Endothelial cell of umbilical vein (primary cell): ENCODE measurements around the gene AP2A2. TPM values are rescaled to one million over a fixed set of nuclear protein-coding genes. Genes with fewer than 3 reads are reported as not detected.

Experiments
- BruUV-seq: library from RNA; stranded (reverse); fragments of 400-500 nt; replicated peaks from 2 replicates; lab custom pipeline; 2021; lab: Mats Ljungman, UMichigan
- CTCF ChIA-PET: fragments of 300-600, 350-600 bp; sonication (Branson Sonifier 250); formaldehyde crosslinking; loops from one replicate; lab custom pipeline; 2021; ENCODE audit warnings: antibody characterized with exemption, inconsistent platforms; lab: Charles Lee
- POLR2A ChIA-PET: fragments of 300-600, 350-600 bp; sonication (Branson Sonifier 250); formaldehyde crosslinking; loops from one replicate; lab custom pipeline; 2021; ENCODE audit warnings: antibody characterized with exemption, inconsistent platforms; lab: Charles Lee
- DNase-seq: peaks from one replicate; pipeline ENCODE4 v3.0.0-alpha.2; 2011; ENCODE audit warnings: low read depth, low spot score
- FAIRE-seq: peaks from 2 replicates; lab custom pipeline; 2011; peaks lifted over from hg19 to GRCh38; lab: Jason Lieb, UNC
- H2AFZ ChIP-seq: 2 replicates; pipeline ENCODE4 v1.6.0; 2012; ENCODE audit warnings: low read depth, low read length, control low read depth, inconsistent platforms
- H3K27ac ChIP-seq: 2 replicates; pipeline ENCODE4 v1.5.1; 2011; ENCODE audit warnings: low read depth, mild to moderate bottlenecking, control low read depth, low read length, moderate library complexity; ENCODE audit not compliant: insufficient read depth
- H3K27me3 ChIP-seq, 2 experiments: 2 replicates each; pipeline versions ENCODE4 v1.6.0 to v1.6.1; 2011; ENCODE audit warnings: low read length in 2 of 2, mixed read lengths in 1 of 2; ENCODE audit not compliant: control insufficient read depth in 2 of 2, insufficient read depth in 2 of 2
- H3K36me3 ChIP-seq, 2 experiments: 2 replicates in 1 of 2; 3 replicates in 1 of 2; pipeline ENCODE4 v1.5.1; 2011; ENCODE audit warnings: low read length in 2 of 2, mild to moderate bottlenecking in 1 of 2, moderate library complexity in 1 of 2; ENCODE audit not compliant: control insufficient read depth in 2 of 2, insufficient read depth in 2 of 2; ENCODE audit errors: extremely low read depth in 1 of 2
- H3K4me1 ChIP-seq: 3 replicates; pipeline ENCODE4 v1.5.1; 2011; ENCODE audit warnings: mild to moderate bottlenecking, low read length; ENCODE audit not compliant: control insufficient read depth, insufficient read depth; ENCODE audit errors: extremely low read depth
- H3K4me2 ChIP-seq: 2 replicates; pipeline ENCODE4 v1.6.1; 2011; ENCODE audit warnings: low read length, control low read depth, mixed read lengths; ENCODE audit not compliant: insufficient read depth
- H3K4me3 ChIP-seq, 3 experiments: fragments of 200-600 bp in 1 of 3; sonication (generic), shearing (Covaris generic) in 1 of 3; replicated peaks in 1 of 3; 2 replicates each; pipeline ENCODE4 v1.5.1; 2011 to 2016; ENCODE audit warnings: control low read depth in 3 of 3, low read length in 3 of 3, mild to moderate bottlenecking in 2 of 3, inconsistent platforms in 1 of 3, low read depth in 1 of 3, moderate library complexity in 1 of 3; ENCODE audit not compliant: insufficient read depth in 1 of 3
- H3K79me2 ChIP-seq: 2 replicates; pipeline ENCODE4 v1.6.0; 2012; ENCODE audit warnings: low read length, inconsistent platforms; ENCODE audit not compliant: control insufficient read depth, insufficient read depth
- H3K9ac ChIP-seq: replicated peaks from 2 replicates; pipeline ENCODE3; 2011; ENCODE audit warnings: low read length, control low read depth; ENCODE audit not compliant: insufficient read depth; ENCODE audit errors: extremely low read depth
- H3K9me1 ChIP-seq: replicated peaks from 3 replicates; pipeline ENCODE4 v1.6.0; 2011; ENCODE audit warnings: mild to moderate bottlenecking, low read length; ENCODE audit not compliant: control insufficient read depth, insufficient read depth; ENCODE audit errors: extremely low read depth
- H3K9me3 ChIP-seq: replicated peaks from 2 replicates; pipeline ENCODE4 v1.5.1; 2012; ENCODE audit warnings: low read length, inconsistent platforms; ENCODE audit not compliant: control insufficient read depth, insufficient read depth
- H4K20me1 ChIP-seq: replicated peaks from 2 replicates; pipeline ENCODE3; 2011; ENCODE audit warnings: mild to moderate bottlenecking, low read length; ENCODE audit not compliant: control insufficient read depth, insufficient read depth; ENCODE audit errors: extremely low read depth
- EZH2 ChIP-seq: IDR thresholded peaks from 2 replicates; pipeline ENCODE4 v1.6.1; 2012; ENCODE audit warnings: borderline replicate concordance, low read depth, mild to moderate bottlenecking, moderate library complexity, low read length, inconsistent platforms; ENCODE audit not compliant: severe bottlenecking
- FOS ChIP-seq: IDR thresholded peaks from 2 replicates; pipeline ENCODE4 v1.6.1; 2011; ENCODE audit warnings: mild to moderate bottlenecking, low read length, moderate library complexity, borderline replicate concordance; ENCODE audit not compliant: insufficient read depth
- GATA2 ChIP-seq: IDR thresholded peaks from 2 replicates; pipeline ENCODE4 v1.7.0; 2011; ENCODE audit warnings: low read depth, mild to moderate bottlenecking, moderate library complexity, mixed read lengths, low read length; ENCODE audit not compliant: insufficient read length, insufficient read depth
- JUN ChIP-seq: IDR thresholded peaks from 2 replicates; pipeline ENCODE4 v1.6.1; 2011; ENCODE audit warnings: borderline replicate concordance, low read depth; ENCODE audit not compliant: insufficient read length, insufficient read depth
- MYC ChIP-seq: IDR thresholded peaks from one replicate; pipeline ENCODE4 v1.6.1; 2011; ENCODE audit warnings: mild to moderate bottlenecking, low read depth, low read length
- POLR2A ChIP-seq: IDR thresholded peaks from 2 replicates; pipeline ENCODE4 v1.6.1; 2012; ENCODE audit warnings: low read depth, mild to moderate bottlenecking, control low read depth, low read length
- POLR2AphosphoS5 ChIP-seq: IDR thresholded peaks from 2 replicates; pipeline ENCODE4 v1.6.1; 2012; ENCODE audit warnings: low read depth, mild to moderate bottlenecking, control low read depth, low read length, moderate library complexity; ENCODE audit not compliant: insufficient read depth
- dilution Hi-C: fragments of 300-500 bp; cut with MboI; formaldehyde crosslinking; loops from one replicate; pipeline ENCODE4 v1.15.0; 2019; ENCODE audit warnings: low sequenced_read_pairs; ENCODE audit not compliant: extremely low pct_ligation_motif_present
- intact Hi-C: fragments of 100-400 bp; cut with micrococcal nuclease; formaldehyde crosslinking; loops from one replicate; pipeline ENCODE4 v1.10.0; 2022
- polyA plus RNA-seq, 4 experiments: library from polyadenylated mRNA; depleted of rRNA in 3 of 4; stranded (reverse) in 3 of 4; unstranded in 1 of 4; fragments of >200 nt; gene quantifications; 2 replicates each; pipeline versions ENCODE4 v1.2.1 to v1.2.3, GENCODE V29; 2011 to 2012; ENCODE audit warnings: missing spikeins in 1 of 4
- total RNA-seq: library from RNA; stranded (reverse); gene quantifications from 2 replicates; pipeline ENCODE4 v1.2.3, GENCODE V29; 2021
- TF ChIP-seq, protein P1 (sequence below), 2 donors: IDR thresholded peaks; 1 replicate in 1 of 2; 2 replicates in 1 of 2; pipeline ENCODE4 v1.5.1; 2011; ENCODE audit warnings: low read length in 2 of 2, mild to moderate bottlenecking in 2 of 2, moderate library complexity in 2 of 2, control low read depth in 1 of 2, inconsistent platforms in 1 of 2, low read depth in 1 of 2; ENCODE audit not compliant: insufficient read depth in 1 of 2; ENCODE audit errors: extremely low read depth in 1 of 2
- TF ChIP-seq, protein P2 (sequence below): IDR thresholded peaks from 2 replicates; pipeline ENCODE4 v1.6.1; 2011; ENCODE audit not compliant: insufficient read depth, insufficient read length

AP2A2 gene
- total and polyA plus RNA-seq, 2 donors (not counting 3 experiments of a cell fraction or from before 2014, with no cell fraction given), result 89.5 to 92.6 TPM

DNA sequence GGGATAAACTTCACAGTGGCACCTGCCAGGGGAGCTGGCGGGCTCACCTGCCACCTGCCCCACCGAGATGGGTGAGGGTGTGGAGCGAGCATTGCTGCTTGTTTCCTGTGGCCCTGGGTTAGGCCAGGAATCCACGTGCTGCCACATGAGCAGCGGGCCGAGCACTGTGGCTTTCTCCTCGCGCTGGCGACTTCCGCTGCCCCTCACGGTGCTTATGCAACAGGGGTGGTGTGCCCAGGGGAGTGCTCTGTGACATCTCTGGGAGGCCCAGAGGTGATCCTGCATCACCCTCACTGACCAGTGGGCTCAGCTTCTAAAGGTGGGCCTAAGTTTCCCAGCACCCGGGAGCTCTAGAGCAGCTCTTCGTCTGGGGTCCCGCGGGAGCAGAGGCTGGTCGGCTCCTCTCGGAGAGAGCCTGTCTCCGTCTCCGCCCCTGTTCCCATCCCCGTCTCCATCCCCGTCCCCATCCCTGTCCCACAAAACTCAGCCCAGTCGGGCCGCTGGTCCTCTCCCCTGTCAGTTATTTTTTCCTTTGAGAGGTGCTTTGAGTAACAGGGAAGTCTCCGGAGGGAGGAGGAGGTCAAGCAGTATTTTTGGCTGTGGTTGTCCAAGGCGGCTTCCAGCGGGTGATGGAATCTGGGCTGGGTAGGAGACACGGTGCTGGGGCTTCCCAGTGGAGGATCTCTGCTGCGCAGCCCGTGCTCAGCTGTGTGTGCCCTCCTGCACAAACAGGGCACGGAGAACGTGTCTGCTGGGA lies 42.5 kb downstream of the AP2A2 start:
- ChIA-PET CTCF (no interaction called here), POLR2A (no interaction called here)
- no peak for DNase-seq
- Histone ChIP-seq H3K9me1 (no peaks in the 10 kb centered on the region), H3K27ac (no peak overlapping the region), H2AFZ (no peak overlapping the region), H3K36me3 (peaks cover 3 to 27% of the 10 kb centered on the region in 2 experiments), H3K9me3 (no peaks in the 10 kb centered on the region), H4K20me1 (no peaks in the 10 kb centered on the region), H3K27me3 (no peaks in the 10 kb centered on the region), H3K4me2 (no peak overlapping the region), H3K4me3 (no peak overlapping the region), H3K4me1 (no peaks in the 10 kb centered on the region), H3K9ac (no peak overlapping the region), H3K79me2 (peaks cover 9% of the 10 kb centered on the region)
- intact Hi-C loops (no loop called here), dilution Hi-C loops (no loop called here)
- BruUV-seq, result no TSS peak
- no peak for FAIRE-seq
- TF ChIP-seq EZH2, result no peak
- TF ChIP-seq POLR2A, result no peak
- TF ChIP-seq, protein P1, sequence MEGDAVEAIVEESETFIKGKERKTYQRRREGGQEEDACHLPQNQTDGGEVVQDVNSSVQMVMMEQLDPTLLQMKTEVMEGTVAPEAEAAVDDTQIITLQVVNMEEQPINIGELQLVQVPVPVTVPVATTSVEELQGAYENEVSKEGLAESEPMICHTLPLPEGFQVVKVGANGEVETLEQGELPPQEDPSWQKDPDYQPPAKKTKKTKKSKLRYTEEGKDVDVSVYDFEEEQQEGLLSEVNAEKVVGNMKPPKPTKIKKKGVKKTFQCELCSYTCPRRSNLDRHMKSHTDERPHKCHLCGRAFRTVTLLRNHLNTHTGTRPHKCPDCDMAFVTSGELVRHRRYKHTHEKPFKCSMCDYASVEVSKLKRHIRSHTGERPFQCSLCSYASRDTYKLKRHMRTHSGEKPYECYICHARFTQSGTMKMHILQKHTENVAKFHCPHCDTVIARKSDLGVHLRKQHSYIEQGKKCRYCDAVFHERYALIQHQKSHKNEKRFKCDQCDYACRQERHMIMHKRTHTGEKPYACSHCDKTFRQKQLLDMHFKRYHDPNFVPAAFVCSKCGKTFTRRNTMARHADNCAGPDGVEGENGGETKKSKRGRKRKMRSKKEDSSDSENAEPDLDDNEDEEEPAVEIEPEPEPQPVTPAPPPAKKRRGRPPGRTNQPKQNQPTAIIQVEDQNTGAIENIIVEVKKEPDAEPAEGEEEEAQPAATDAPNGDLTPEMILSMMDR (IDR thresholded peaks at IDR 0.05; ENCODE audit: extremely low read depth in 1 of 2, insufficient read depth in 1 of 2, low read depth in 1 of 2, low read length in 2 of 2), result no peak

DNA sequence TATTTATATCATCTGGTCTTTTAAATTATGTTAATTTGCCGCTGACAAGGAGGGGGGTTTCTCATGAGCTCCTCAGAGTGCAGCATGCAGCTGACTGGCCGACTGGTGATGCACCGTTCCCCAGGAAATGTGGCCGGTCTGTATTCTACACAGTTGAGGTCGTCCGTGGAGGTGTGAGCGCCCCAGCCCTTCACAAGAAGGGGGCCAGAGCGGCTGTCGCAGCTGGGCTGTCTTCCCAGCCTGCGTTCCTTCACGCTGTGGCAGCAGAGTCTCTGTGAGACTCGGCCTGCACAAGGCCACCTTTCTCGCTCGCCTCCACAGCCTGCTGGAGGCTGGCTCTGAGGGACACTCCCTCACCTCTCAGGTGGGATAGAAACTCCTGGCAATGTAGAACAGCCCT lies 43.2 kb downstream of the AP2A2 start:
- Histone ChIP-seq H3K4me2 (no peak overlapping the region), H3K79me2 (peaks cover 9% of the 10 kb centered on the region), H3K4me1 (no peaks in the 10 kb centered on the region), H4K20me1 (no peaks in the 10 kb centered on the region), H3K9ac (no peak overlapping the region), H3K9me1 (no peaks in the 10 kb centered on the region), H3K36me3 (peaks cover 3 to 32% of the 10 kb centered on the region in 2 experiments), H3K4me3 (no peak overlapping the region), H3K9me3 (no peaks in the 10 kb centered on the region), H3K27ac (no peak overlapping the region), H2AFZ (no peak overlapping the region), H3K27me3 (no peaks in the 10 kb centered on the region)
- ChIA-PET POLR2A (no interaction called here), CTCF (interaction anchor here (0.5 kb wide), 1 partner anchor 825 kb away, joined by 3 read pairs; no protein-coding TSS in a partner anchor)
- dilution Hi-C loops, result no loop called here
- intact Hi-C loops, result no loop called here
- BruUV-seq, result no TSS peak
- TF ChIP-seq EZH2 (no peak), JUN (no peak), POLR2AphosphoS5 (no peak), GATA2 (no peak), MYC (no peak), FOS (no peak), POLR2A (no peak)
- TF ChIP-seq, protein P2, sequence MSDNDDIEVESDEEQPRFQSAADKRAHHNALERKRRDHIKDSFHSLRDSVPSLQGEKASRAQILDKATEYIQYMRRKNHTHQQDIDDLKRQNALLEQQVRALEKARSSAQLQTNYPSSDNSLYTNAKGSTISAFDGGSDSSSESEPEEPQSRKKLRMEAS, result no peak
- TF ChIP-seq, protein P1 (IDR thresholded peaks at IDR 0.05; ENCODE audit: extremely low read depth in 1 of 2, insufficient read depth in 1 of 2, low read depth in 1 of 2, low read length in 2 of 2), result no peak
- DNase-seq, result no peak
- FAIRE-seq, result no peak
